ENCODE data around the gene SPATS2L.

Gene SPATS2L

GRCh38 chr2:200507179-200507578 is 200.7 kb downstream of the SPATS2L start:
- TF ChIP-seq CTCF (IDR thresholded peaks at IDR 0.05; ENCODE audit: insufficient read depth, low read depth, low read length, missing control alignments), result no peak

GRCh38 chr2:200509235-200509611 is 202.7 kb downstream of the SPATS2L start:
- no peak for TF ChIP-seq CTCF (IDR thresholded peaks at IDR 0.05; ENCODE audit: insufficient read depth, low read depth, low read length, missing control alignments)
- peak overlapping the region; percentile 87 for H3K4me3 ChIP-seq (ENCODE audit: low read length)
- DNase-seq (ENCODE audit: low read depth), result peak; percentile 9

More at GRCh38 chr2:200507179-200507578, 200.7 kb downstream of the SPATS2L start:
- no peak for DNase-seq (ENCODE audit: low read depth)
- H3K4me3 ChIP-seq (ENCODE audit: low read length), result no peak overlapping the region

GRCh38 chr2:200509612-200510433 is 203.3 kb downstream of the SPATS2L start, which contains the start of gene KCTD18:
TSS of gene KCTD18 (minus strand) at chr2:200510068. CDS start at chr2:200507016, 3,052 bp downstream.
- DNase-seq (ENCODE audit: low read depth), result peak; percentile 79
- peak within 1 kb of the TSS; percentile 87 for H3K4me3 ChIP-seq (ENCODE audit: low read length)

GRCh38 chr2:200515155-200515554 is 208.7 kb downstream of the SPATS2L start:
- no peak for DNase-seq (ENCODE audit: low read depth)
- TF ChIP-seq CTCF (IDR thresholded peaks at IDR 0.05; ENCODE audit: insufficient read depth, low read depth, low read length, missing control alignments), result no peak
- H3K4me3 ChIP-seq (ENCODE audit: low read length), result no peak overlapping the region

More at GRCh38 chr2:200509612-200510433, 203.3 kb downstream of the SPATS2L start, which contains the start of gene KCTD18:
- TF ChIP-seq CTCF (IDR thresholded peaks at IDR 0.05; ENCODE audit: insufficient read depth, low read depth, low read length, missing control alignments), result peak; percentile 50

GRCh38 chr2:200523158-200523557 is 216.7 kb downstream of the SPATS2L start:
- no peak overlapping the region for H3K4me3 ChIP-seq (ENCODE audit: low read length)
- peak; percentile 82 for DNase-seq (ENCODE audit: low read depth)
- no peak for TF ChIP-seq CTCF (IDR thresholded peaks at IDR 0.05; ENCODE audit: insufficient read depth, low read depth, low read length, missing control alignments)

- DNase-seq (ENCODE audit: low read depth), result no peak
- no peak for TF ChIP-seq CTCF (IDR thresholded peaks at IDR 0.05; ENCODE audit: insufficient read depth, low read depth, low read length, missing control alignments)
- no peak overlapping the region for H3K4me3 ChIP-seq (ENCODE audit: low read length)
Observed at GRCh38 chr2:200523604-200524003, 217.1 kb downstream of the SPATS2L start.
